Brain microvascular endothelial cell (primary cell): Measurements from ENCODE around the gene KDELR1.
"Not testable (repeated sequence)": the region's sequence is repeated elsewhere in the genome, so short reads cannot be mapped to it uniquely, and the experiment has no call there.

Experiments used
- DNase-seq: peaks from one replicate; pipeline ENCODE4 v3.0.0-alpha.2; 2020
- H3K27ac ChIP-seq: fragments of 250-450 bp; sonication (Bioruptor Pico); 2 replicates; pipeline ENCODE4 v1.5.1; 2020; ENCODE audit warnings: mild to moderate bottlenecking, moderate library complexity
- H3K27me3 ChIP-seq: fragments of 250-450 bp; sonication (Bioruptor Pico); replicated peaks from 2 replicates; pipeline ENCODE4 v1.5.1; 2020; ENCODE audit warnings: mild to moderate bottlenecking
- H3K36me3 ChIP-seq: fragments of 250-450 bp; sonication (Bioruptor Pico); replicated peaks from 2 replicates; pipeline ENCODE4 v1.5.1; 2020; ENCODE audit warnings: mild to moderate bottlenecking
- H3K4me3 ChIP-seq: 2 replicates; pipeline ENCODE4 v1.5.1; 2011; ENCODE audit warnings: low read depth, mild to moderate bottlenecking, control low read depth, low read length, moderate library complexity
- in situ Hi-C: cut with HindIII; loops from 2 replicates; pipeline ENCODE4 v1.10.0; 2017; ENCODE audit warnings: low sequenced_read_pairs, low pct_ligation_motif_present
- TF ChIP-seq, protein P1 (sequence below): IDR thresholded peaks from 2 replicates; pipeline ENCODE4 v1.5.1; 2011; ENCODE audit warnings: low read depth, mild to moderate bottlenecking, moderate library complexity, low read length, control low read depth, inconsistent platforms; ENCODE audit errors: missing control alignments

Gene KDELR1

DNA sequence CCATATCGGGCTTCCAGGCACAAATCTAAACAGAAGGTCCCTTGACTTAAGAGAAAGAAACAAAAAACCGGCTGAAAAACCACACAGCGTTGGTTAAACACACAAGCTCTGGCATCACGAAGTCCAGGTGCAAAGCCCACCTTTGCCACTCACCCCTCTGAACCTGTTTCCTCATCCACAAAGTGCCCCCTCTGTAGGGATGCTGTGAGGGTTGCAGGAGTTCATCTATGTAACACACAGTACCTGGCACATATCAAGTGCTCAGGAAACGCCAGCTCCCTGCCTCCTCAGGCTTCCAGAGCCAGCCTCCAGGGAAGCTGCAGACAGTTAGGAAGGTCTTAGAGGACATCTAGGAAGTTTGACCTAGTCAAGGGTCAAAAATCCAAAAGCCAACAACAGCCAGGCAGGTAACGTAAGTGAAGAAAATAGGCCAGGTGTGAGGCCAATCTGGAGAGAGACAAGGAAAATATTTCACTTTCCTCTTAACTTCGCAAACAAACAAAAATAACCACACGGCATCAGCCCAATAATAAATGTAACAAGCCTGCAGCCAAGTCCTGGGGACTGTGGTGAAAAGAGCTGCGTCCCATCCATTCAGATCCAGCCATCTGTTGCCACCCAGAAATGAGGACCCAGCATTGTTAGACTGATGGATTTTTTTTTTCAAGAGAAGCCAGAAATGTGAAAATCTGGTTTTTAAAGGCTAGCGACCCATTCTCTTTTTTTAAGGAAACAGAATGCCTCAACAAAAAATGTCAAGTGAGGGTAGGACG lies 10.0 kb downstream of the KDELR1 start:
- TF ChIP-seq, protein P1, sequence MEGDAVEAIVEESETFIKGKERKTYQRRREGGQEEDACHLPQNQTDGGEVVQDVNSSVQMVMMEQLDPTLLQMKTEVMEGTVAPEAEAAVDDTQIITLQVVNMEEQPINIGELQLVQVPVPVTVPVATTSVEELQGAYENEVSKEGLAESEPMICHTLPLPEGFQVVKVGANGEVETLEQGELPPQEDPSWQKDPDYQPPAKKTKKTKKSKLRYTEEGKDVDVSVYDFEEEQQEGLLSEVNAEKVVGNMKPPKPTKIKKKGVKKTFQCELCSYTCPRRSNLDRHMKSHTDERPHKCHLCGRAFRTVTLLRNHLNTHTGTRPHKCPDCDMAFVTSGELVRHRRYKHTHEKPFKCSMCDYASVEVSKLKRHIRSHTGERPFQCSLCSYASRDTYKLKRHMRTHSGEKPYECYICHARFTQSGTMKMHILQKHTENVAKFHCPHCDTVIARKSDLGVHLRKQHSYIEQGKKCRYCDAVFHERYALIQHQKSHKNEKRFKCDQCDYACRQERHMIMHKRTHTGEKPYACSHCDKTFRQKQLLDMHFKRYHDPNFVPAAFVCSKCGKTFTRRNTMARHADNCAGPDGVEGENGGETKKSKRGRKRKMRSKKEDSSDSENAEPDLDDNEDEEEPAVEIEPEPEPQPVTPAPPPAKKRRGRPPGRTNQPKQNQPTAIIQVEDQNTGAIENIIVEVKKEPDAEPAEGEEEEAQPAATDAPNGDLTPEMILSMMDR = no peak
- in situ Hi-C loops = no loop called here
- no peak overlapping the region for H3K4me3 ChIP-seq
- DNase-seq = no peak
- H3K27ac ChIP-seq = no peak overlapping the region
- H3K36me3 ChIP-seq = peaks cover 47% of the 10 kb centered on the region
- H3K27me3 ChIP-seq = no peaks in the 10 kb centered on the region

DNA sequence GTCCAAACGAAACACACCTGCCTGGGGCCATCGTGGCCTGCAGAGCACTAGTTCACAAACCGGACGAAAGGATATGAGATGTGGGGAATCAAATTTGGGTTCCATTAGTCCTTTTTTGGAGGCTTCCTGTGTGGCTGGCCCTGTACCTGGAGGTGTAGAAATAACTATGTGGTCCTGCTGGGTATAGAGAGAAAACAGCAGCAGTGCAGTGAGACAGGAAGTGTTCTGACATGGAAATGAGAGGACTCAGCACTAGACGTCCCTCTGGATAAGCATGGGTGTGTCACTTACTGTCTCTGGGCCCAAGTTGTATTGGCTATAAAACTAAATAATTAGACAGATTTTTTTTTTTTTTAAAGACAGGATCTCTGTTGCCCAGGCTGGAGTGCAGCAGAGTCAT lies 12.3 kb downstream of the KDELR1 start:
- Histone ChIP-seq H3K27me3 (no peaks in the 10 kb centered on the region), H3K27ac (no peak overlapping the region), H3K4me3 (no peak overlapping the region), H3K36me3 (peaks cover 28% of the 10 kb centered on the region)
- in situ Hi-C loops = no loop called here
- TF ChIP-seq, protein P1 = no peak
- DNase-seq = no peak

DNA sequence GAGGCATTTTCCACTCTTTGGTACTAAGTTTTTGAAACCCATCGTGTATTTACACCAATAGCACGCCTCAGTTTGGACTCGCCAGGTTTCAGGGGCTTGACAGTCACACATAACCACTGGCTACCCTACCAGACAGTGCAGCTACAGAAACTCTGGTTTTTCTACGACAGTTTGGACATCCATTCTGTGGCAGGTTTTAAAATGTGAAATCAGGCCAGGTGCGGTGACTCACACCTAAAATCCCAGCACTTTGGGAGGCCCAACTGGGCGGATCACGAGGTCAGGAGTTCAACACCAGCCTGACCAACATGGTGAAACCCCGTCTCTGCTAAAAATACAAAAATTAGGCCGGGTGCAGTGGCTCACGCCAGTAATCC lies 13.2 kb downstream of the KDELR1 start:
- Histone ChIP-seq H3K4me3 (no peak overlapping the region), H3K27me3 (no peaks in the 10 kb centered on the region), H3K36me3 (peaks cover 19% of the 10 kb centered on the region), H3K27ac (no peak overlapping the region)
- TF ChIP-seq, protein P1 = no peak
- in situ Hi-C loops = no loop called here
- no peak for DNase-seq

DNA sequence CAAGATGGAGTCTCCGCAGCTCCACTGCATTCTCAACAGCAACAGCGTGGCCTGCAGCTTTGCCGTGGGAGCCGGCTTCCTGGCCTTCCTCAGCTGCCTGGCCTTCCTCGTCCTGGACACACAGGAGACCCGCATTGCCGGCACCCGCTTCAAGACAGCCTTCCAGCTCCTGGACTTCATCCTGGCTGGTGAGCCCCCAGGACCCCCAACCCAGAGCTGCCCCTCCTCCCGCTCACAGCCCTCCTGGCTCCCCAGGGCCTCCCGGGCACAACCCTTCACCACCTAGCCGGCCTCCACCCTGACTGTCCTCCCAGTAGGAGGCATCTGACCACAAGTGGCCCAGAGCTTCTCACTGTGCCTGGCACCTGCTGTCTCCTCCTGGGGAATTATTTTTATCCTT lies 17.8 kb downstream of the KDELR1 start:
- TF ChIP-seq, protein P1 = no peak
- Histone ChIP-seq H3K27ac (no peak overlapping the region), H3K4me3 (no peak overlapping the region), H3K36me3 (no peaks in the 10 kb centered on the region), H3K27me3 (no peaks in the 10 kb centered on the region)
- no peak for DNase-seq
- in situ Hi-C loops = no loop called here

DNA sequence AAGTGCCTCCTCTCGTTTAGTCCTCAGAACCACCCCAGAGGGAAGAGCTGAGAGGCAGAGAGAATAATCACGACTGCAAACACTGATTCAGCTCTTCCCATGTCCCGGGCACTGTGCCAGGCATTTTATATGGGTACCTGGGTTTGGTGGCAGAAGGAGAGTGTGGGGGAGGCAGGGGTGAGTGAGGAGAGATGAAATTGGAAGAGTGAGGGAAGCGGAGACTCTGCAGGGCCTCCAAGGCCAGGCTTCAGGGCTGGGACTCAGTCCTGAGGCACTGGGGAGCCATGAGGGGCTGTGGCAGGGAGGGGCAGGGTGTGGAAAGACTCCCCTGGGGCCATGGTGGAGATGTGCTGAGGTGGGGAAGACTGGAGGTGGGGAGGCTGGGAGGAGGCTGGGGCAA lies 18.4 kb downstream of the KDELR1 start:
- TF ChIP-seq, protein P1 = no peak
- Histone ChIP-seq H3K4me3 (no peak overlapping the region), H3K27ac (no peak overlapping the region), H3K36me3 (no peaks in the 10 kb centered on the region), H3K27me3 (no peaks in the 10 kb centered on the region)
- in situ Hi-C loops = no loop called here
- DNase-seq = no peak

DNA sequence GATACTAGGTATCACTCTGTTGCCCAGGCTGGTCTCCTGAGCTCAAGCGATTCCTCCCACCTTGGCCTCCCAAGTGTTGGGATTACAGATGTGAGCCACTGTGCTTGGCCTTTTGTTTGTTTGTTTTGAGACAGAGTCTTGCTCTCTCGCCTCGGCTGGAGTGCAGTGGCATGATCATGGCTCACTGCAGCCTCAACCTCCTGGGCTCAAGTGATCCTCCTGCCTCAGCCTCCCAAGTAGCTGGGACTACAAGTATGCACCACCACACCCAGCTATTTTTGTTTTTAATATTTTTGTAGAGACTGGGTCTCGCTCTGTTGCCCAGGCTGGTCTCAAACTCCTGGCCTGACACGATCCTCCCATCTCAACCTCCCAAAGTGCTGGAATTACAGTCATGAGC lies 19.6 kb downstream of the KDELR1 start:
- H3K27ac ChIP-seq, H3K4me3 ChIP-seq, H3K36me3 ChIP-seq, in situ Hi-C loops, H3K27me3 ChIP-seq, DNase-seq: not testable (repeated sequence)
